ENCODE data around the gene MAOB.

The MAOB gene

GRCh38 chrX:43745938-43746721 lies 136.1 kb downstream of the MAOB start:
- no peak for DNase-seq (ENCODE audit: low read depth)
- H3K4me3 ChIP-seq (ENCODE audit: low read depth, low read length): no peak overlapping the region
- TF ChIP-seq CTCF (IDR thresholded peaks at IDR 0.05; ENCODE audit: low read depth, low read length, missing control alignments): no peak

- no peak for TF ChIP-seq CTCF (IDR thresholded peaks at IDR 0.05; ENCODE audit: low read depth, low read length, missing control alignments)
- no peak for DNase-seq (ENCODE audit: low read depth)
- H3K4me3 ChIP-seq (ENCODE audit: low read depth, low read length): no peak overlapping the region
These were observed 138.0 kb downstream of the MAOB start for GRCh38 chrX:43744284-43744683.

DNA sequence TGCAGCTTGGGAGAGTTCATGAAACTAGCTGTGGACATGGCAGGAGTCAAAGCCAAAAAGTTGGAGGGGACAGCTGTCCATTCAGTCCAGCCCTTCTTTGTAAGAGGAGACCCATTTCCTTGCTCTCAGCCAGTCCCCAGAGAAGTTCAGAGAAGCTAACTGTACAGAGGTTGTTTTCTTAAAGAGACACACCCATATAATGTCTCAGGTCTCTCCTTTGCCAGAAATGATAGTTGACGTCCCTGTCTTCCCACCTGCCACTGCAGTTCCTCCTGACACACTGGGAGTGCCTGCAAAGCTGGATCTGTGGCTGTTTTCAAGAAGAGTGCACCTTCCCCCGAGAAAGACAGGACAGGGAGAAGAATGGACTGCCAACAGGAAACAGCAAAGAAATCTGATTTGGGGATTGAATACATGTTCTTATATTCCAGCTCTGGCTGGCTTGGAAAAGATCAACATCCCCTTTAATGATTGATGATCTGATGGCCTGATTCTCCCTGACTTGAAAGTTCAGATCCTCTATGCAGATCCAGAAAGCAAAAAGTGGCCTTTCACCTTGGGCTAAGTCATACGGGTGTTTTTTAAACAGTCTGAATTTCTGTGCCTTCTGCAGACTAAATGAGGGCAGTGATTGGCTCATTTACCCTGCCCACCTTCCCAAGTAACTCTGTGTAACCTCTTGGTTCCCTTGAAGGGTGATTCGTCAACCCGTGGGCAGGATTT lies 139.0 kb downstream of the MAOB start:
- no peak for DNase-seq (ENCODE audit: low read depth)
- H3K4me3 ChIP-seq (ENCODE audit: low read depth, low read length): no peak overlapping the region

DNA sequence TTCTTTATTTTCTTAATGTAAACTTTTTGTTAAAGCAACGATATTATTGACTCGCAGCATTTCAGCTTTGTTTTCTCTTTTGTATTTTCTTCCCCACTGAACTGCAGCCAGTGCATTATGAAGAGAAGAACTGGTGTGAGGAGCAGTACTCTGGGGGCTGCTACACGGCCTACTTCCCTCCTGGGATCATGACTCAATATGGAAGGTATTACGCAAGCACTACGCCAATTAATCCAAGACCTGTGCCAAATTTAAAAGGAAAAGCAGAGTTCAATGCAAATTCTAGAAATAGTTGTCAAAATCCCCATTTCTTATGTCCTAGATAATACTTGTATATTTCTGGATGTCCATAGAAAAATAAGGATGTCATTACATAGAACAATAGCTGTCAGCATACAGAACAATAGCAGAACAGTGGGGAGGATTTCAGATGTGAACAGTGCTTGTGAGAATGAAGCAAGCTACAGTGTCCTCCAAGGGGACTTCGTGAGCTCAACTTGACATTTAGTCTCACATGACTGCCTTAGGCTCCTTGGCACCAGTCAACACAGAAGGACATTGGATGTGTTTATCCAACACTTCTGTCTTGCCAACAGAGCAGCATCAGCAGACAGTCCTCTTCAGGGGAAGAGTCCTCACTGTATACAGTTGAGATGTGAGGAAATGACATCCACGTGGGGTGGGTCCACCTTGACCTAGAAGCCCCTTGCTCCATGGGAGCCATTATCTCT lies 140.2 kb downstream of the MAOB start:
- DNase-seq (ENCODE audit: low read depth): no peak
- no peak overlapping the region for H3K4me3 ChIP-seq (ENCODE audit: low read depth, low read length)
- no peak for TF ChIP-seq CTCF (IDR thresholded peaks at IDR 0.05; ENCODE audit: low read depth, low read length, missing control alignments)

More for the DNA sequence above, 139.0 kb downstream of the MAOB start:
- no peak for TF ChIP-seq CTCF (IDR thresholded peaks at IDR 0.05; ENCODE audit: low read depth, low read length, missing control alignments)

GRCh38 chrX:43735957-43736356 lies 146.3 kb downstream of the MAOB start:
- TF ChIP-seq CTCF (IDR thresholded peaks at IDR 0.05; ENCODE audit: low read depth, low read length, missing control alignments): no peak
- H3K4me3 ChIP-seq (ENCODE audit: low read depth, low read length): no peak overlapping the region
- no peak for DNase-seq (ENCODE audit: low read depth)

DNA sequence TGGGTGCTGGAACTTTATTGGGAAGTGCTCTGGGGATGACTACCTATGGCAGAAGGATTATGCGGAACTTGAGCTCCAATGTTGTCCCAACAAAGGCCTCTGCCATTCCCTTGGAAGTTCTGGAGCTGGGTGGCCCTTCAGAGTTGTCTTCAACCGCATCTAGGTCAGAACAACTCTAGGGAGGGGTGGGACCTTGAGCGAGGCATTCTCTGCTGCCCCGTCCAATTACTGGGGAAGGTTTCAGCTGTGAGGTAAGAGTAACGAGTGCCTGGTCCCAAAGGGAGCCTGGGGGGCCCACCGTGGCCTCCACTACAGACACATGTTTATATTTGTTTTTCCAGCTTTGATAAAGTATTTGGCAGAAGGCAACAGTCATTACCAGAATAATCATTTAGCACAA lies 146.7 kb downstream of the MAOB start:
- H3K4me3 ChIP-seq (ENCODE audit: low read depth, low read length): no peak overlapping the region
- DNase-seq (ENCODE audit: low read depth): no peak
- no peak for TF ChIP-seq CTCF (IDR thresholded peaks at IDR 0.05; ENCODE audit: low read depth, low read length, missing control alignments)
